ENCODE measurements around the gene CABLES1.

DNA sequence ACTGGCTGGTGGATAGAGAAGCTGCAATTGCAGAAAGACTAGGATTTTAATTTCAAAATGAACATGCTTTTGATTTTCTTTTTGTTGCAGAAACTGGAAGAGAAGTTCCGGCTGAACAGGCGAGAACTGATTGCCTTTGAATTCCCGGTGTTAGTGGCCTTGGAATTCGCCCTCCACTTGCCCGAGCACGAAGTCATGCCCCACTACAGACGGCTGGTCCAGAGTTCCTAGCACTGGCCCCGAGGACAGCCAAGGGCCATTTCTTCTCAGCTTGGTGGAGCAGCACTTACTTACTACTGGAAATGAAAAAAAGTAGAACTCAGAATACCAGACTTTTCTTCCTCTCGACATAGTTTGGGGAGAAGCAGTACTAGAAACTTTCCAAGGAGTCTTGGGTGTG lies 121.9 kb downstream of the CABLES1 start:
- TF ChIP-seq POLR2AphosphoS5 (IDR thresholded peaks at IDR 0.05; ENCODE audit: low read depth, low read length) (no peak), SIN3A (conservative IDR thresholded peaks at IDR 0.05 in 1 of 2, IDR thresholded peaks at IDR 0.05 in 1 of 2; ENCODE audit: low read depth in 1 of 2, low read length in 2 of 2) (no peak), GABPA (IDR thresholded peaks at IDR 0.05; ENCODE audit: borderline replicate concordance, insufficient read depth, low read length) (no peak), SP2 (IDR thresholded peaks at IDR 0.05; ENCODE audit: low read length) (no peak), ASH2L (IDR thresholded peaks at IDR 0.05; ENCODE audit: low read length) (no peak), JUN (IDR thresholded peaks at IDR 0.05; ENCODE audit: low read depth, low read length) (no peak), EP300 (IDR thresholded peaks at IDR 0.05; ENCODE audit: borderline replicate concordance in 1 of 2, low read depth in 2 of 2, low read length in 2 of 2) (no peak), TBP (IDR thresholded peaks at IDR 0.05; ENCODE audit: low read depth, low read length) (no peak), EZH2 (IDR thresholded peaks at IDR 0.05; ENCODE audit: low read depth, low read length, severe bottlenecking) (no peak)
- TF ChIP-seq, protein P1, sequence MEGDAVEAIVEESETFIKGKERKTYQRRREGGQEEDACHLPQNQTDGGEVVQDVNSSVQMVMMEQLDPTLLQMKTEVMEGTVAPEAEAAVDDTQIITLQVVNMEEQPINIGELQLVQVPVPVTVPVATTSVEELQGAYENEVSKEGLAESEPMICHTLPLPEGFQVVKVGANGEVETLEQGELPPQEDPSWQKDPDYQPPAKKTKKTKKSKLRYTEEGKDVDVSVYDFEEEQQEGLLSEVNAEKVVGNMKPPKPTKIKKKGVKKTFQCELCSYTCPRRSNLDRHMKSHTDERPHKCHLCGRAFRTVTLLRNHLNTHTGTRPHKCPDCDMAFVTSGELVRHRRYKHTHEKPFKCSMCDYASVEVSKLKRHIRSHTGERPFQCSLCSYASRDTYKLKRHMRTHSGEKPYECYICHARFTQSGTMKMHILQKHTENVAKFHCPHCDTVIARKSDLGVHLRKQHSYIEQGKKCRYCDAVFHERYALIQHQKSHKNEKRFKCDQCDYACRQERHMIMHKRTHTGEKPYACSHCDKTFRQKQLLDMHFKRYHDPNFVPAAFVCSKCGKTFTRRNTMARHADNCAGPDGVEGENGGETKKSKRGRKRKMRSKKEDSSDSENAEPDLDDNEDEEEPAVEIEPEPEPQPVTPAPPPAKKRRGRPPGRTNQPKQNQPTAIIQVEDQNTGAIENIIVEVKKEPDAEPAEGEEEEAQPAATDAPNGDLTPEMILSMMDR (IDR thresholded peaks at IDR 0.05; ENCODE audit: control extremely low read depth in 1 of 3, insufficient read depth in 1 of 3, low read depth in 1 of 3, low read length in 3 of 3): no peak
- TF ChIP-seq, protein P2, sequence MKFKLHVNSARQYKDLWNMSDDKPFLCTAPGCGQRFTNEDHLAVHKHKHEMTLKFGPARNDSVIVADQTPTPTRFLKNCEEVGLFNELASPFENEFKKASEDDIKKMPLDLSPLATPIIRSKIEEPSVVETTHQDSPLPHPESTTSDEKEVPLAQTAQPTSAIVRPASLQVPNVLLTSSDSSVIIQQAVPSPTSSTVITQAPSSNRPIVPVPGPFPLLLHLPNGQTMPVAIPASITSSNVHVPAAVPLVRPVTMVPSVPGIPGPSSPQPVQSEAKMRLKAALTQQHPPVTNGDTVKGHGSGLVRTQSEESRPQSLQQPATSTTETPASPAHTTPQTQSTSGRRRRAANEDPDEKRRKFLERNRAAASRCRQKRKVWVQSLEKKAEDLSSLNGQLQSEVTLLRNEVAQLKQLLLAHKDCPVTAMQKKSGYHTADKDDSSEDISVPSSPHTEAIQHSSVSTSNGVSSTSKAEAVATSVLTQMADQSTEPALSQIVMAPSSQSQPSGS (IDR thresholded peaks at IDR 0.05; ENCODE audit: low read length): no peak
